Measurements from ENCODE around the gene AP4S1.
"Not testable (repeated sequence)": the region's sequence is repeated elsewhere in the genome, so short reads cannot be mapped to it uniquely, and the experiment has no call there.

The AP4S1 gene

GRCh38 chr14:31075144-31075543 lies 49.7 kb downstream of the AP4S1 start:
- no peak for TF ChIP-seq POU2F2 (IDR thresholded peaks at IDR 0.05; ENCODE audit: low read depth, low read length)
- no peak for TF ChIP-seq PAX5 (IDR thresholded peaks at IDR 0.05; ENCODE audit: insufficient read depth, low read length, severe bottlenecking)
- no peak for TF ChIP-seq TAF1 (IDR thresholded peaks at IDR 0.05; ENCODE audit: low read depth, low read length)
- no peak for TF ChIP-seq SPI1 (IDR thresholded peaks at IDR 0.05; ENCODE audit: low read depth, low read length)
- no peak for TF ChIP-seq POLR2AphosphoS5 (IDR thresholded peaks at IDR 0.05; ENCODE audit: low read depth, low read length)
- no peak for TF ChIP-seq POLR2A (IDR thresholded peaks at IDR 0.05; ENCODE audit: low read depth, low read length)
- FAIRE-seq, result no peak

GRCh38 chr14:31078766-31079165 lies 53.3 kb downstream of the AP4S1 start:
- TF ChIP-seq POU2F2 (IDR thresholded peaks at IDR 0.05; ENCODE audit: low read depth, low read length) (no peak), POLR2AphosphoS5 (IDR thresholded peaks at IDR 0.05; ENCODE audit: low read depth, low read length) (no peak), POLR2A (IDR thresholded peaks at IDR 0.05; ENCODE audit: low read depth, low read length) (no peak), PAX5 (IDR thresholded peaks at IDR 0.05; ENCODE audit: insufficient read depth, low read length, severe bottlenecking) (no peak), TAF1 (IDR thresholded peaks at IDR 0.05; ENCODE audit: low read depth, low read length) (no peak), SPI1 (IDR thresholded peaks at IDR 0.05; ENCODE audit: low read depth, low read length) (no peak)
- FAIRE-seq (no peak), DNase-seq (ENCODE audit: insufficient read length, low spot score) (no peak)

More at GRCh38 chr14:31075144-31075543, 49.7 kb downstream of the AP4S1 start:
- no peak for DNase-seq (ENCODE audit: insufficient read length, low spot score)

GRCh38 chr14:31080056-31080455 lies 54.6 kb downstream of the AP4S1 start:
- TF ChIP-seq PAX5 (IDR thresholded peaks at IDR 0.05; ENCODE audit: insufficient read depth, low read length, severe bottlenecking), result no peak
- no peak for TF ChIP-seq SPI1 (IDR thresholded peaks at IDR 0.05; ENCODE audit: low read depth, low read length)
- no peak for TF ChIP-seq POLR2AphosphoS5 (IDR thresholded peaks at IDR 0.05; ENCODE audit: low read depth, low read length)
- TF ChIP-seq POLR2A (IDR thresholded peaks at IDR 0.05; ENCODE audit: low read depth, low read length), result no peak
- no peak for TF ChIP-seq POU2F2 (IDR thresholded peaks at IDR 0.05; ENCODE audit: low read depth, low read length)
- TF ChIP-seq TAF1 (IDR thresholded peaks at IDR 0.05; ENCODE audit: low read depth, low read length), result no peak
- DNase-seq (ENCODE audit: insufficient read length, low spot score) (no peak), FAIRE-seq (no peak)

GRCh38 chr14:31080484-31080883 lies 55.0 kb downstream of the AP4S1 start:
- TF ChIP-seq PAX5 (IDR thresholded peaks at IDR 0.05; ENCODE audit: insufficient read depth, low read length, severe bottlenecking) (no peak), POLR2A (IDR thresholded peaks at IDR 0.05; ENCODE audit: low read depth, low read length) (no peak), POU2F2 (IDR thresholded peaks at IDR 0.05; ENCODE audit: low read depth, low read length) (no peak), POLR2AphosphoS5 (IDR thresholded peaks at IDR 0.05; ENCODE audit: low read depth, low read length) (no peak), SPI1 (IDR thresholded peaks at IDR 0.05; ENCODE audit: low read depth, low read length) (no peak), TAF1 (IDR thresholded peaks at IDR 0.05; ENCODE audit: low read depth, low read length) (no peak)
- FAIRE-seq (no peak), DNase-seq (ENCODE audit: insufficient read length, low spot score) (no peak)

GRCh38 chr14:31083781-31084180 lies 58.3 kb downstream of the AP4S1 start:
- FAIRE-seq (no peak), DNase-seq (ENCODE audit: insufficient read length, low spot score) (no peak)
- no peak for TF ChIP-seq POLR2AphosphoS5 (IDR thresholded peaks at IDR 0.05; ENCODE audit: low read depth, low read length)
- TF ChIP-seq SPI1 (IDR thresholded peaks at IDR 0.05; ENCODE audit: low read depth, low read length), result no peak
- TF ChIP-seq POU2F2 (IDR thresholded peaks at IDR 0.05; ENCODE audit: low read depth, low read length), result no peak
- TF ChIP-seq POLR2A (IDR thresholded peaks at IDR 0.05; ENCODE audit: low read depth, low read length), result no peak
- no peak for TF ChIP-seq TAF1 (IDR thresholded peaks at IDR 0.05; ENCODE audit: low read depth, low read length)

- FAIRE-seq (peak; percentile 45), DNase-seq (ENCODE audit: insufficient read length, low spot score) (no peak)
- TF ChIP-seq POU2F2 (IDR thresholded peaks at IDR 0.05; ENCODE audit: low read depth, low read length) (no peak), POLR2AphosphoS5 (IDR thresholded peaks at IDR 0.05; ENCODE audit: low read depth, low read length) (no peak), SPI1 (IDR thresholded peaks at IDR 0.05; ENCODE audit: low read depth, low read length) (no peak), TAF1 (IDR thresholded peaks at IDR 0.05; ENCODE audit: low read depth, low read length) (no peak), POLR2A (IDR thresholded peaks at IDR 0.05; ENCODE audit: low read depth, low read length) (no peak), PAX5 (IDR thresholded peaks at IDR 0.05; ENCODE audit: insufficient read depth, low read length, severe bottlenecking) (no peak)
Measured at GRCh38 chr14:31084385-31084784, 58.9 kb downstream of the AP4S1 start.

GRCh38 chr14:31085027-31085426 lies 59.6 kb downstream of the AP4S1 start:
- TF ChIP-seq POLR2A (IDR thresholded peaks at IDR 0.05; ENCODE audit: low read depth, low read length), result no peak
- TF ChIP-seq POLR2AphosphoS5 (IDR thresholded peaks at IDR 0.05; ENCODE audit: low read depth, low read length), result no peak
- no peak for TF ChIP-seq PAX5 (IDR thresholded peaks at IDR 0.05; ENCODE audit: insufficient read depth, low read length, severe bottlenecking)
- TF ChIP-seq SPI1 (IDR thresholded peaks at IDR 0.05; ENCODE audit: low read depth, low read length), result no peak
- TF ChIP-seq POU2F2 (IDR thresholded peaks at IDR 0.05; ENCODE audit: low read depth, low read length), result no peak
- FAIRE-seq (no peak), DNase-seq (ENCODE audit: insufficient read length, low spot score) (no peak)

- not testable (repeated sequence) for DNase-seq (ENCODE audit: insufficient read length, low spot score); FAIRE-seq
Measured at GRCh38 chr14:31086466-31086865, 61.0 kb downstream of the AP4S1 start.

- FAIRE-seq (no peak), DNase-seq (ENCODE audit: insufficient read length, low spot score) (no peak)
- TF ChIP-seq POLR2AphosphoS5 (IDR thresholded peaks at IDR 0.05; ENCODE audit: low read depth, low read length) (no peak), PAX5 (IDR thresholded peaks at IDR 0.05; ENCODE audit: insufficient read depth, low read length, severe bottlenecking) (no peak), POU2F2 (IDR thresholded peaks at IDR 0.05; ENCODE audit: low read depth, low read length) (no peak), TAF1 (IDR thresholded peaks at IDR 0.05; ENCODE audit: low read depth, low read length) (no peak), SPI1 (IDR thresholded peaks at IDR 0.05; ENCODE audit: low read depth, low read length) (no peak), POLR2A (IDR thresholded peaks at IDR 0.05; ENCODE audit: low read depth, low read length) (no peak)
Measured at GRCh38 chr14:31090883-31091764, 65.7 kb downstream of the AP4S1 start.
